Sigmoid colon (tissue), 4 donors: ENCODE measurements around the gene DGKQ.
"Not testable (repeated sequence)": the region's sequence is repeated elsewhere in the genome, so short reads cannot be mapped to it uniquely, and the experiment has no call there.

Experiments
- CTCF ChIP-seq, 4 experiments: fragments of 450-650 bp in 3 of 4; fragments of 200-600 bp in 1 of 4; IDR thresholded peaks; one replicate each; pipeline ENCODE4 v1.5.1; 2016 to 2019; ENCODE audit warnings: antibody characterized with exemption in 4 of 4, mild to moderate bottlenecking in 3 of 4, moderate library complexity in 2 of 4
- EP300 ChIP-seq, 4 donors: sonication (generic); formaldehyde crosslinking; IDR thresholded peaks; one replicate each; pipeline ENCODE4 v1.6.1; 2017; ENCODE audit warnings: antibody characterized with exemption in 4 of 4
- POLR2A ChIP-seq, 2 donors: fragments of 450-650 bp; IDR thresholded peaks; one replicate each; pipeline ENCODE4 v1.6.1; 2016; ENCODE audit warnings: antibody characterized with exemption in 2 of 2, mild to moderate bottlenecking in 2 of 2, moderate library complexity in 2 of 2
- POLR2AphosphoS5 ChIP-seq, 4 donors: sonication (generic); formaldehyde crosslinking; IDR thresholded peaks; one replicate each; pipeline ENCODE4 v1.6.1; 2017; ENCODE audit warnings: antibody characterized with exemption in 4 of 4

DNA sequence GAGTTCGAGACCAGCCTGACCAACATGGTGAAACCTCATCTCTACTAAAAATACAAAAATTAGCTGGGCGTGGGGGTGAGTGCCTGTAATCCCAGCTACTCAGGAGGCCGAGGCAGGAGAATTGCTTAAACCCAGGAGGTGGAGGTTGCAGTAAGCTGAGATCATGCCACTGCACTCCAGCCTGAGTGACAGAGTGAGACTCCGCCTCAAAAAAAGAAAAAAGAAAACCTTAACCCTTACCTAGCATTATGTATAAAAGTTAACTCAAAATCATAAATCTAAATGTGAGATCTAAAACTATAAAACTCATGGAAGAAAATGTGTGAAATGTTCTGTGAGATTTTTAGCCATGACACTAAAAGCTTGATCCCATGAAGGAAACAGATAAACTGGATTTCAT is 33.9 kb downstream of the DGKQ start:
- TF ChIP-seq CTCF, POLR2AphosphoS5, POLR2A, EP300 (IDR thresholded peaks at IDR 0.05): not testable (repeated sequence)
